Measurements from ENCODE around the gene ATP5IF1. TPM values are rescaled to one million over a fixed set of nuclear protein-coding genes. Genes with fewer than 3 reads are reported as not detected.

The ATP5IF1 gene
- polyA plus RNA-seq, 4 donors, result 289 to 338 (median 322) TPM

DNA sequence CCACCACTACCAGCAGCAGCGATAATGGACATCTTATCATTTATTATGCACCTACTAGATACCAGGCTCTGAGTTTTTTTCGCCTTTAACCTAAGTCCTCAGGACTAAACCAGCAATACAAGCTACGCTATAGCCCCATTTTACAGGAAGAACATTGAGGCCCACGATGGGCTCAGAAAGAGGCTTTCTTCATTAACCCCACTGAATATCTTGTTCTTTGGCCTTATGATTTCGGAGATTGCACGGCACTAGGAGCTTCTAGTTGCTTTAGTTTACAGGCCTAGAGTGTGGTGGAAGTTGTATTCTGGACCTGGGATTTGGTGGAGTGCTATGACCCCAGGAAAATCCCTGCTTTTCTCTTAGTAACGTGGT, 24.9 kb downstream of the ATP5IF1 start:
- DNase-seq (ENCODE audit: low read depth in 4 of 4, low spot score in 2 of 4), result no peak

DNA sequence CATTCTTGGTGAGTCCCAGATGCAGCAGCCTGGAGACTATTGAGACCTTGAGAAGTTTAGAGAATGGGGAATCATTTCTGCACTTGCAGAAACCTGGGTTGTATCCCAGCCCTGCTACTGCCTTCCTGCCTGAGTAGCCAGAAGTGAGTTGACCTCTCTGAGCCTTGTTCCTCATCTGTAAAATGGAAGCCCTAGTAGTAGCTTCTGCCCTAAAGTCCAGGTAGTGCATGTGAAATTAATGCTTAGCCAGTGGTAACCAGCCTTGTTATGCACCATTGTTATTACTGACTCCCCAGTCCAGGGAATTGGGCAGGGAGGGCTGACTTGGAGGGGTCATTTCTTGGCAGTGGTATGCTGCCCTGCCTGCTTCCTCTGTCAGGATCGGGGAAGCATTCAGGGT, 29.0 kb downstream of the ATP5IF1 start:
- no peak for DNase-seq (ENCODE audit: low read depth in 4 of 4, low spot score in 2 of 4)

DNA sequence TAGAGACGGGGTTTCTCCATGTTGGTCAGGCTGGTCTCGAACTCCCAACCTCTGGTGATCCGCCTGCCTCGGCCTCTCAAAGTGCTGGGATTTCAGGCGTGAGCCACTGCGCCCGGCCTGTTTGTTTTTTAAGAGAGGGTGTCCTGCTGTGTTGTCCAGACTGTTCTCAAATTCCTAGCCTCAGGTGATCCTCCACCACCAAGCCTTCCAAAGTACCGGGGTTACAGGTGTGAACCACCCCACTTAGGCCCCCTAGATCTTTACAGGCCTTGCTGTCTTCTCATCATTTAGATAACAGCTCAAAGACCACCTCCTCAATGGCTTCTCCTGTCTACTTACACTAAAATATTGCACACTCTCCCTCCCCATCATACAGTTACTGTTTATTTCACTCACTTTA, 29.7 kb downstream of the ATP5IF1 start:
- no peak for DNase-seq (ENCODE audit: low read depth in 4 of 4, low spot score in 2 of 4)

DNA sequence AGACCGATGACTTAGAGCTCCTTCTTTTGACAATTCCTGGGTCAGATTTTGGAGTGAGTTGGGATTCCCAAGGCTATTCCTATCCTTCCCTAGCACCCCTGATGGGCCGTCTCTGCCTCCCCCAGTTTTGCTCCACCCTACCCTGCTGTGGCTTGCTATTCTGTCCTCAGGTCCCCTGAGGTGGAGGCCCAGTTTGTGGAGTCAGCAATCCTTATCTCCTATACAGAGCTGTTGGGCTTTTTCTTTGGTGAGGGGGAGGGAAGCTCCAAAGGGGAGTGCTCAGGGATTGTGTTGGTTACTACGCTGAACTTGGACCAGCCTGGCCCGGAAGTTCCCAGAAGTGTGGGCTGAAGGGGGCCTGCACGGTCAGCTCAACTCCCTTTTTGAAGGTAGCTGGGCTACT, 31.0 kb downstream of the ATP5IF1 start:
- DNase-seq (ENCODE audit: low read depth in 4 of 4, low spot score in 2 of 4), result no peak

DNA sequence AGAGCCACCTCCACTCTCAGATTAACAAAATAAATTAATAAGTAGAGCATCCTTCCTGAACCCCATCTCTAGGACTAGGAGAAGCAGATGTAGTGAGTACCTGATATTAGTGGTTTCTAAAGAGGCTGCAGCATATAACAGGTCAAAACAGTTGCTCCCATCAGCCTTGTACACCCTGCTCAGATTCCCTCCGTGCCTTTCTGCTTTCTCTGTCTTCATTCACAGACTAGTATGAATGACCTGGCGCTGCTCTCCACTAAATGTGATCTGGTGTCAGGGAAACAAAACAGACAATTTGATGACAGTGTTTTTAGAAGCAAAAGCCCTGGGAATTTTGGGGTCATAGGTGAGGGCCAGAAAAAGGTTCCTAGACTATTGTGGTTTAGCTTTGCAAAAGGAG, 31.7 kb downstream of the ATP5IF1 start:
- DNase-seq (ENCODE audit: low read depth in 4 of 4, low spot score in 2 of 4), result no peak

DNA sequence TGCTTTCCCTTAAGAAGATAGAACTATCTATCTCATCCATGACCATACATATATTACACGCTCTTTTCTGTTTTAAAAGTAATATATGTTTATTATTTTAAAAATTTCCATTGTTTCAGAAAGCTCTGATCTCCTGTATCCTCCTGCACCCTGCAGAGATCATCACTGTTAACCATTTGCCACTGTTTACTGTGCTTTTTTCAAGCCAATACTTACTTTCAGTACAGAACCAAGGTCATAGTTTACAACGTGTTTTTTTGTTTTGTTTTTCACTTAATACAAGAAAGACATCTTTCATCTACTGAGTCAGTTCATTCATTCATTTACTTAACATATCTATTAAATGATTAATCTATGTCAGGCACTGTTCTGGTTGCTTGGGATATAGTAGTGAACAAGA, 33.6 kb downstream of the ATP5IF1 start:
- DNase-seq (ENCODE audit: low read depth in 4 of 4, low spot score in 2 of 4), result no peak

DNA sequence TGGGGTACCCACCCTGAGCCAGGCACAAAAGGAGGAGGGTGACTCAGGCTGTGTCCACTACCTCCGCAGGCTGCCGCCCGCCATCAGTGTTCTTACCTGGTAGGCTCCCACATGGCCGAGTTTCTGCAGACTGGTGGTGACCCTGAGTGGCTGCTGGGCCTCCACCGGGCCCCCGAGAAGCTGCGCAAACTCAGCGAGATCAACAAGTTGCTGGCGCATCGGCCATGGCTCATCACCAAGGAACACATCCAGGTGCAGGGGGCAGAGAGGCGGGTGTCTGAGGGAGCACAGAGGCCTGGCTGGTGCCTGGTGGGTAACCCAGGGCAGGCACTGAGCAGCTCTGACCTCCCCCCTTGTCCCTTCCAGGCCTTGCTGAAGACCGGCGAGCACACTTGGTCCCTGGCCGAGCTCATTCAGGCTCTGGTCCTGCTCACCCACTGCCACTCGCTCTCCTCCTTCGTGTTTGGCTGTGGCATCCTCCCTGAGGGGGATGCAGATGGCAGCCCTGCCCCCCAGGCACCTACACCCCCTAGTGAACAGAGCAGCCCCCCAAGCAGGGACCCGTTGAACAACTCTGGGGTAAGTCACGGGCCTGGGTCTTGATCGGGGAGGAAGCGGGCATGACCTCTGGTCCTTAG, 36.4 kb downstream of the ATP5IF1 start:
- no peak for DNase-seq (ENCODE audit: low read depth in 4 of 4, low spot score in 2 of 4)

DNA sequence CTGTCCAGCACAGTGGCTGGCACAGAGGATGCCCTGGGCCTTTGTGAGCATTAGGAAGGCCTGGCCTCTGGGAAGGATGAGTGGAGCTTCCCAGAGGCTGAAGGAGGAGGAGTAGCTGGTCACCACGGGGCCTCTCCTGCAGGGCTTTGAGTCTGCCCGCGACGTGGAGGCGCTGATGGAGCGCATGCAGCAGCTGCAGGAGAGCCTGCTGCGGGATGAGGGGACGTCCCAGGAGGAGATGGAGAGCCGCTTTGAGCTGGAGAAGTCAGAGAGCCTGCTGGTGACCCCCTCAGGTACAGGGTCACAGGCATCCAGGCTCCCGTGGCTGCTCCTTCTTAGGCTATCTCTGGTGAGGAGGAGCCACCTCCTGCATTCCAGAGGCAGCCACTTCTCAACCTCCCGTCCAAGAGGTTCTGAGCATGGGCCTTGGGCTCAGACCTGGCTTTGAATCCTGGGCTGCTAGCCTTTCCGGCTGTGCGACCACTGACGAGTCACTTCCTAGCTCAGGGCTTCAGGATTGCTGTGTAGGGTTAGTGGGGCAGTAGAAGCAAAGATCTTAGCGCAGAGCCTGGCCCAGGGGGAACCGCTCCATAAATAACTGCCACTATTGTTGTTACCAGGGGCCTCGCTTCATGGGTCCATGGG, 37.4 kb downstream of the ATP5IF1 start:
- no peak for DNase-seq (ENCODE audit: low read depth in 4 of 4, low spot score in 2 of 4)

DNA sequence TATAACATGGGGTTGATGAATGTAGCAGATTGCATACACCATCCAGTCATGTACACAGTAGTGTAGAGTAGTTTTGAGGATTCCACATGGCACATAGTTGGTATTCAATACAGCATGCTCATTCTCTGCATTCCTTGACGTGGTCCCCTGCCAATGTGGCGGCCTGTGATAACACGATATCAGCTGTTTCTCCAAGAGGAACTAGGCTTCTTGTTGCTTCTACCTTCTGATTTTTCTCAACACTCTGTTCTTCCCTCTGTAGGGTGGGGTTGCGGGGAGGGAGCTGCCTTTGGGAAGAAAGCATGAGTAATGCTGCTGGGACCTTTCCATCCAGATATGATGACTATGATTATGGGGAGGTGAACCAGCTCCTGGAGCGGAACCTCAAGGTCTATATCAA, 42.8 kb downstream of the ATP5IF1 start:
- DNase-seq (ENCODE audit: low read depth in 4 of 4, low spot score in 2 of 4), result no peak

DNA sequence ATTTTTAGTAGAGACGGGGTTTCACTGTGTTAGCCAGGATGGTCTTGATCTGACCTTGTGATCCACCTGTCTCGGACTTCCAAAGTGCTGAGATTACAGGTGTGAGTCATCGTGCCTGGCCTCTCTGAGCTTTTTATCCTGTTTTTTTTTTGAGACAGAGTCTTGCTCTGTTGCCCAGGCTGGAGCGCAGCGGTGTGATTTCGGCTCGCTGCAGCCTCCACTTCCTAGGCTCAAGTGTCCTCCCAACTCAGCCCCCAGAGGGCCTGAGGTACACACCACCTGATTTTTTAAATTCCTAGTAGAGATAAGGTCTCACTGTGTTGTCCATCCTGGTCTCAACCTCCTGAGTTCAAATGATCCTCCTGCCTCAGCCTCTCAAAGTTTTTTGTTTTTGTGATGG, 43.8 kb downstream of the ATP5IF1 start:
- DNase-seq (ENCODE audit: low read depth in 4 of 4, low spot score in 2 of 4), result no peak

DNA sequence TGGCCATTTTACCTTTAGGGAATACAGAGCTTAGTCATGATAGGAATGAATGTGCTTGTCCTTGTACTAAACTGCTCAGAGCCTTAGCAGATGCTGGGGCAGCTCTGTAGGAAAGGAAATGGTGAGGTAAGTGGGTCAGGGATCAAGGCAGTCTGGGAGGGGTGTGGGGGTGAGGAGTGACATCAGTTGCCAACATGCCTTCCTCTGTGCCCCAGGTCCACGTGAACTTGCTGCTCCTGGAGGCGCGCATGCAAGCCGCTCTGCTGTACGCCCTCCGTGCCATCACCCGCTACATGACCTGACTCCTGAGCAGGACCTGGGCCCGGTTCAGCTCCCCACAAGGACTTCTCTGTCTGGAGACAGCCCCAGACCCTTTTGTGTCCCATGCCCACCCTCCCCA, 44.6 kb downstream of the ATP5IF1 start:
- DNase-seq (ENCODE audit: low read depth in 4 of 4, low spot score in 2 of 4), result no peak

DNA sequence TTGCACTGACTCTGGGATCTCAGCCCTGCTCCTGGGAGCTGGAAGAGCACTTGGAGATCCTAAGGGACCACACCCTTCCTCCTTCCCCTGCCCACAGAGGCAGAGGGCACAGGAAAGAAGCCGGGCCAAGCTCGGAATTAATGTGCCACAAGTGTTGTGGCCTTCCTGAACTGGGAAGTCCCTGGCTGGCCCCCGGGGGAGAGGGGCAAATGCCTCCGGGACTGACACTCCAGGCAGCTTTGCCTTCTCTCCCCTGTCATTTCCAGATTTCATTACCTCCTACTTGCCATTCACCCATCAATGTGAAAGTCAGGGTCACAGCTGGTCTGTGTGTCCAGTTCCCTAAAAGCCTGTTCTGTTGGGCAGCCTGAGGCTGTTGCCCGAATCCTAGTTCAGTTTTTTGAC, 45.1 kb downstream of the ATP5IF1 start:
- DNase-seq (ENCODE audit: low read depth in 4 of 4, low spot score in 2 of 4), result no peak

DNA sequence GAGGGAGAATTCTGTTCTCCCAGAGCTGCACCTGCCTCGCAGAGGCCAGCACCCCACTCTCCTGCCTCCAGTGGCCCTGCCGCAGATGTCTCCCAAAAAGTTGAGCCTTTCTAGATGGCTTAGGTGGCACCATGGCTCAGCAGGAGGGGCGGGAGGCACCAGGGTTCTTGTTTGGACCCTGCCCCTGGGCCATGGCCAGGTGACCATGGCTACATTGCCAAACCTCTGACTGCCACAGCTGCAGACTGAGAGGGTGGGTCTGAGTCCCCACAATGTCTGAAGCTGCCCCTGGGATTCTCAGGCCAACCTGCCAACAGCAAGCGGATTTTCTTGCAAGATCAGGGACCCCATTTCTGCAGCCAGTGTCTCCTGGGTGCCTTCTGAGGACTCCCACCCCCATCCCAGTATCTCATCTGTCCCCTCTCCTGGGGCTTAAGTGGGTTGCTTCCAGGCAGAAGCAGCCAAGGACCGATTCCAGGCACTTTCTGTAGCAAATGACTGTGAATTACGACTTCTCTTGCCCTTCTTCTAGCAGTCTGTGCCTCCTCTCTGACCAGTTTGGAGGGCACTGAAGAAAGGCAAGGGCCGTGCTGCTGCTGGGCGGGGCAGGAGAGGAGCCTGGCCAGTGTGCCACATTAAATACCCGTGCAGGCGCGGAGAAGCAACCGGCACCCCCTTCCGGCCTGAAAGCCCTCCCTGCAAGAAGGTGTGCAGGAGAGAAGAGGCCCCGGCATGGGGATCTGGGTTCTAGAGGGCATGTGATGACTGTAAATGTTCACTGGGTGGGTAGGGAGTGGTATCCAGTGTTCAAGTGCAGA, 45.9 kb downstream of the ATP5IF1 start:
- DNase-seq (ENCODE audit: low read depth in 4 of 4, low spot score in 2 of 4), result no peak

DNA sequence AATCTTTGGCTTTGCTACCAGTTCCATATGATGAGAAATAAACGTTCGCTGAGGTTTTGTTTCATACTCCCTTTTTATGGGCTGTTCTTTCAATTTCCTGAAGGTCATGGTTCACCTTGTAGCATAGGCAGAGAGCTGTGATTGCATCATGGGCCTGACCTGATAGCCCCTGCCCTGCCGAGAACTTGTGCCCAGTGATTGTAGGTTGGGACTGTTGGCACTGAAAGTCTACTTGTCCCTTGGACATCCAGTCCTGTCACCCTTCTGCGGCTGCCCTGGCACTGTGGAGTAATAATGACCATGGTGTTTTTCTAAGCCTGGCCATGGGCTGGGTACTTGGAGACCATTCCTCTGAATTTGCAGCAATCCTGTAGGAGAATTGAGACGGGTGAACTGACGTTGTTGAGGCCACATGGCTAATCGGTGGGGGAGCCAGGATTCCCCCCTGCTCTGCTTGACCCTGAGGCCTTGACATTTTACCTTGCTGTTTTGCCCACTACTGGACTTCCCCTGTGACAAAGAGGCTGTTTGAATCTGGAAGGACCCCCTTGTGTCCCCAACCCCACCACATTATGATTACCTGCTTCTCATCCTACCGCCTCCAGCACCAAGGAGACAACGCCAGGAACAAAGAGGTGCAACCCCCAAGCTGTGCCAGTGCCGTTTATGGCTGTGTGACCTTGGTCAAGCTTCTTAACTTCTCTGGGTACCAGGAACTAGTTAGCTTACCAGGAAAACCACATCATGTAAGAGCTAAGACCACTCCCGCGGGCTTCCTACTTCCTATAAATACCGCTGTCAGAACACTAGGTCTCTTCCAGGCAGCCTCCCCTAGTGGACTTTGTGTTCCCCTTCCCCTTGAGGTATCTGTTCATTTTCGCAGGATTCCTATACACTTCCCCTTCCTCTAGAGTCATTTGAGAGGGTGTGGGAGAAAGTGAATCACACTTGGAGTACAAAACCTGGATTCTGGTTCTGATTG, 46.8 kb downstream of the ATP5IF1 start:
- no peak for DNase-seq (ENCODE audit: low read depth in 4 of 4, low spot score in 2 of 4)

DNA sequence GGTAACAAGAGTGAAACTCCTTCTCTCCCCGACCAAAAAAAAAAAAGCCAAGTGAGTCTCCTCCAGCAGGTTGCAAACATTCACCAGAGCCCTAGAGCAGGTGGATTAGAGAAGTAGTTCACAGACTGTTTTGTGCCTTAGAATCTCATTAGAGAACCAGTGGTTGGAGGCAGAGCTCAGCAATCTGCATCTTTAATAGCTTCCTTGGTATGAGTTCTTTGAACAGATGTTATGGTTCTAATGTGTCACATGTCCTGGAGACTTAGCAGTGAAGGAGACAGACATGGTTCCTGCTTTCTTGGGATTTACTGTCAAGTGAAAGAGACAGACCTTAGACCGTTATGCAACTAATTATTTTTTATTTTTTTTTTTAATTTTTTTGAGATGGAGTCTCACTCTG, 50.2 kb downstream of the ATP5IF1 start:
- no peak for DNase-seq (ENCODE audit: low read depth in 4 of 4, low spot score in 2 of 4)

Other genes starting within 250 kb of the ATP5IF1 start
- 10 to 100 TPM; 47.4 to 59.6 (median 55.5) TPM for gene EYA3, start 147.5 kb upstream of the ATP5IF1 start, polyA plus RNA-seq (ENCODE audit: insufficient read length in 4 of 4)
- 1 to 10 TPM; 2.0 to 2.9 (median 2.4) TPM for gene PTAFR, start 59.4 kb upstream of the ATP5IF1 start, polyA plus RNA-seq (ENCODE audit: insufficient read length in 4 of 4)
- 100 to 1,000 TPM; 146 to 175 (median 157) TPM for gene DNAJC8, start 3.1 kb upstream of the ATP5IF1 start, polyA plus RNA-seq (ENCODE audit: insufficient read length in 4 of 4)
- 10 to 100 TPM; 17.9 to 23.6 (median 19.0) TPM for gene SESN2, start 23.4 kb downstream of the ATP5IF1 start, polyA plus RNA-seq (ENCODE audit: insufficient read length in 4 of 4)
- 10 to 100 TPM; 19.1 to 27.2 (median 21.1) TPM for gene MED18, start 92.9 kb downstream of the ATP5IF1 start, polyA plus RNA-seq (ENCODE audit: insufficient read length in 4 of 4)
- gene PHACTR4, start 133.6 kb downstream of the ATP5IF1 start, polyA plus RNA-seq (ENCODE audit: insufficient read length in 4 of 4), result 10 to 100 TPM; 61.5 to 89.8 (median 85.0) TPM

Measured in left renal cortex interstitium (tissue), 4 donors.